Endothelial cell of umbilical vein (primary cell): ENCODE data around the gene SUSD6. TPM values are rescaled to one million over a fixed set of nuclear protein-coding genes. Genes with fewer than 3 reads are reported as not detected.

Experiments
- BruUV-seq: library from RNA; stranded (reverse); fragments of 400-500 nt; replicated peaks from 2 replicates; lab custom pipeline; 2021; lab: Mats Ljungman, UMichigan
- CTCF ChIA-PET: fragments of 300-600, 350-600 bp; sonication (Branson Sonifier 250); formaldehyde crosslinking; loops from one replicate; lab custom pipeline; 2021; ENCODE audit warnings: antibody characterized with exemption, inconsistent platforms; lab: Charles Lee
- POLR2A ChIA-PET: fragments of 300-600, 350-600 bp; sonication (Branson Sonifier 250); formaldehyde crosslinking; loops from one replicate; lab custom pipeline; 2021; ENCODE audit warnings: antibody characterized with exemption, inconsistent platforms; lab: Charles Lee
- DNase-seq: peaks from one replicate; pipeline ENCODE4 v3.0.0-alpha.2; 2011; ENCODE audit warnings: low read depth, low spot score
- FAIRE-seq: peaks from 2 replicates; lab custom pipeline; 2011; peaks lifted over from hg19 to GRCh38; lab: Jason Lieb, UNC
- H2AFZ ChIP-seq: 2 replicates; pipeline ENCODE4 v1.6.0; 2012; ENCODE audit warnings: low read depth, low read length, control low read depth, inconsistent platforms
- H3K27ac ChIP-seq: 2 replicates; pipeline ENCODE4 v1.5.1; 2011; ENCODE audit warnings: low read depth, mild to moderate bottlenecking, control low read depth, low read length, moderate library complexity; ENCODE audit not compliant: insufficient read depth
- H3K27me3 ChIP-seq, 2 experiments: 2 replicates each; pipeline versions ENCODE4 v1.6.0 to v1.6.1; 2011; ENCODE audit warnings: low read length in 2 of 2, mixed read lengths in 1 of 2; ENCODE audit not compliant: control insufficient read depth in 2 of 2, insufficient read depth in 2 of 2
- H3K36me3 ChIP-seq, 2 experiments: 2 replicates in 1 of 2; 3 replicates in 1 of 2; pipeline ENCODE4 v1.5.1; 2011; ENCODE audit warnings: low read length in 2 of 2, mild to moderate bottlenecking in 1 of 2, moderate library complexity in 1 of 2; ENCODE audit not compliant: control insufficient read depth in 2 of 2, insufficient read depth in 2 of 2; ENCODE audit errors: extremely low read depth in 1 of 2
- H3K4me1 ChIP-seq: 3 replicates; pipeline ENCODE4 v1.5.1; 2011; ENCODE audit warnings: mild to moderate bottlenecking, low read length; ENCODE audit not compliant: control insufficient read depth, insufficient read depth; ENCODE audit errors: extremely low read depth
- H3K4me2 ChIP-seq: 2 replicates; pipeline ENCODE4 v1.6.1; 2011; ENCODE audit warnings: low read length, control low read depth, mixed read lengths; ENCODE audit not compliant: insufficient read depth
- H3K4me3 ChIP-seq, 3 experiments: fragments of 200-600 bp in 1 of 3; sonication (generic), shearing (Covaris generic) in 1 of 3; replicated peaks in 1 of 3; 2 replicates each; pipeline ENCODE4 v1.5.1; 2011 to 2016; ENCODE audit warnings: control low read depth in 3 of 3, low read length in 3 of 3, mild to moderate bottlenecking in 2 of 3, inconsistent platforms in 1 of 3, low read depth in 1 of 3, moderate library complexity in 1 of 3; ENCODE audit not compliant: insufficient read depth in 1 of 3
- H3K79me2 ChIP-seq: 2 replicates; pipeline ENCODE4 v1.6.0; 2012; ENCODE audit warnings: low read length, inconsistent platforms; ENCODE audit not compliant: control insufficient read depth, insufficient read depth
- H3K9ac ChIP-seq: replicated peaks from 2 replicates; pipeline ENCODE3; 2011; ENCODE audit warnings: low read length, control low read depth; ENCODE audit not compliant: insufficient read depth; ENCODE audit errors: extremely low read depth
- H3K9me1 ChIP-seq: replicated peaks from 3 replicates; pipeline ENCODE4 v1.6.0; 2011; ENCODE audit warnings: mild to moderate bottlenecking, low read length; ENCODE audit not compliant: control insufficient read depth, insufficient read depth; ENCODE audit errors: extremely low read depth
- H3K9me3 ChIP-seq: replicated peaks from 2 replicates; pipeline ENCODE4 v1.5.1; 2012; ENCODE audit warnings: low read length, inconsistent platforms; ENCODE audit not compliant: control insufficient read depth, insufficient read depth
- H4K20me1 ChIP-seq: replicated peaks from 2 replicates; pipeline ENCODE3; 2011; ENCODE audit warnings: mild to moderate bottlenecking, low read length; ENCODE audit not compliant: control insufficient read depth, insufficient read depth; ENCODE audit errors: extremely low read depth
- CTCF ChIP-seq, 2 donors: IDR thresholded peaks; 1 replicate in 1 of 2; 2 replicates in 1 of 2; pipeline ENCODE4 v1.5.1; 2011; ENCODE audit warnings: low read length in 2 of 2, mild to moderate bottlenecking in 2 of 2, moderate library complexity in 2 of 2, control low read depth in 1 of 2, inconsistent platforms in 1 of 2, low read depth in 1 of 2; ENCODE audit not compliant: insufficient read depth in 1 of 2; ENCODE audit errors: extremely low read depth in 1 of 2
- EZH2 ChIP-seq: IDR thresholded peaks from 2 replicates; pipeline ENCODE4 v1.6.1; 2012; ENCODE audit warnings: borderline replicate concordance, low read depth, mild to moderate bottlenecking, moderate library complexity, low read length, inconsistent platforms; ENCODE audit not compliant: severe bottlenecking
- FOS ChIP-seq: IDR thresholded peaks from 2 replicates; pipeline ENCODE4 v1.6.1; 2011; ENCODE audit warnings: mild to moderate bottlenecking, low read length, moderate library complexity, borderline replicate concordance; ENCODE audit not compliant: insufficient read depth
- GATA2 ChIP-seq: IDR thresholded peaks from 2 replicates; pipeline ENCODE4 v1.7.0; 2011; ENCODE audit warnings: low read depth, mild to moderate bottlenecking, moderate library complexity, mixed read lengths, low read length; ENCODE audit not compliant: insufficient read length, insufficient read depth
- JUN ChIP-seq: IDR thresholded peaks from 2 replicates; pipeline ENCODE4 v1.6.1; 2011; ENCODE audit warnings: borderline replicate concordance, low read depth; ENCODE audit not compliant: insufficient read length, insufficient read depth
- MAX ChIP-seq: IDR thresholded peaks from 2 replicates; pipeline ENCODE4 v1.6.1; 2011; ENCODE audit not compliant: insufficient read depth, insufficient read length
- MYC ChIP-seq: IDR thresholded peaks from one replicate; pipeline ENCODE4 v1.6.1; 2011; ENCODE audit warnings: mild to moderate bottlenecking, low read depth, low read length
- POLR2A ChIP-seq: IDR thresholded peaks from 2 replicates; pipeline ENCODE4 v1.6.1; 2012; ENCODE audit warnings: low read depth, mild to moderate bottlenecking, control low read depth, low read length
- POLR2AphosphoS5 ChIP-seq: IDR thresholded peaks from 2 replicates; pipeline ENCODE4 v1.6.1; 2012; ENCODE audit warnings: low read depth, mild to moderate bottlenecking, control low read depth, low read length, moderate library complexity; ENCODE audit not compliant: insufficient read depth
- dilution Hi-C: fragments of 300-500 bp; cut with MboI; formaldehyde crosslinking; loops from one replicate; pipeline ENCODE4 v1.15.0; 2019; ENCODE audit warnings: low sequenced_read_pairs; ENCODE audit not compliant: extremely low pct_ligation_motif_present
- intact Hi-C: fragments of 100-400 bp; cut with micrococcal nuclease; formaldehyde crosslinking; loops from one replicate; pipeline ENCODE4 v1.10.0; 2022
- polyA plus RNA-seq, 4 experiments: library from polyadenylated mRNA; depleted of rRNA in 3 of 4; stranded (reverse) in 3 of 4; unstranded in 1 of 4; fragments of >200 nt; gene quantifications; 2 replicates each; pipeline versions ENCODE4 v1.2.1 to v1.2.3, GENCODE V29; 2011 to 2012; ENCODE audit warnings: missing spikeins in 1 of 4
- total RNA-seq: library from RNA; stranded (reverse); gene quantifications from 2 replicates; pipeline ENCODE4 v1.2.3, GENCODE V29; 2021

Gene SUSD6
- total and polyA plus RNA-seq, 2 donors (not counting 3 experiments of a cell fraction or from before 2014, with no cell fraction given), result 13.4 to 19.5 TPM

GRCh38 chr14:69676723-69677122, 65.3 kb downstream of the SUSD6 start:
- Histone ChIP-seq H3K4me1 (no peaks in the 10 kb centered on the region), H2AFZ (no peak overlapping the region), H3K27ac (no peak overlapping the region), H3K9me1 (no peaks in the 10 kb centered on the region), H3K79me2 (peaks cover 6% of the 10 kb centered on the region), H3K27me3 (no peaks in the 10 kb centered on the region), H3K9me3 (no peaks in the 10 kb centered on the region), H4K20me1 (peaks cover 8% of the 10 kb centered on the region), H3K9ac (no peak overlapping the region), H3K4me3 (no peak overlapping the region), H3K36me3 (no peaks in the 10 kb centered on the region), H3K4me2 (no peak overlapping the region)
- ChIA-PET POLR2A (no interaction called here), CTCF (no interaction called here)
- intact Hi-C loops, result no loop called here
- TF ChIP-seq EZH2 (no peak), FOS (no peak), MYC (no peak), CTCF (IDR thresholded peaks at IDR 0.05; ENCODE audit: extremely low read depth in 1 of 2, insufficient read depth in 1 of 2, low read depth in 1 of 2, low read length in 2 of 2) (no peak), POLR2A (no peak), POLR2AphosphoS5 (no peak), JUN (no peak), MAX (no peak), GATA2 (no peak)
- DNase-seq (no peak), FAIRE-seq (no peak)
- dilution Hi-C loops, result no loop called here
- BruUV-seq, result no TSS peak
